ENCODE results near the gene VSX2. TPM values are rescaled to one million over a fixed set of nuclear protein-coding genes. Genes with fewer than 3 reads are reported as not detected.

Gene VSX2
- polyA plus RNA-seq, 2 donors: not detected

DNA sequence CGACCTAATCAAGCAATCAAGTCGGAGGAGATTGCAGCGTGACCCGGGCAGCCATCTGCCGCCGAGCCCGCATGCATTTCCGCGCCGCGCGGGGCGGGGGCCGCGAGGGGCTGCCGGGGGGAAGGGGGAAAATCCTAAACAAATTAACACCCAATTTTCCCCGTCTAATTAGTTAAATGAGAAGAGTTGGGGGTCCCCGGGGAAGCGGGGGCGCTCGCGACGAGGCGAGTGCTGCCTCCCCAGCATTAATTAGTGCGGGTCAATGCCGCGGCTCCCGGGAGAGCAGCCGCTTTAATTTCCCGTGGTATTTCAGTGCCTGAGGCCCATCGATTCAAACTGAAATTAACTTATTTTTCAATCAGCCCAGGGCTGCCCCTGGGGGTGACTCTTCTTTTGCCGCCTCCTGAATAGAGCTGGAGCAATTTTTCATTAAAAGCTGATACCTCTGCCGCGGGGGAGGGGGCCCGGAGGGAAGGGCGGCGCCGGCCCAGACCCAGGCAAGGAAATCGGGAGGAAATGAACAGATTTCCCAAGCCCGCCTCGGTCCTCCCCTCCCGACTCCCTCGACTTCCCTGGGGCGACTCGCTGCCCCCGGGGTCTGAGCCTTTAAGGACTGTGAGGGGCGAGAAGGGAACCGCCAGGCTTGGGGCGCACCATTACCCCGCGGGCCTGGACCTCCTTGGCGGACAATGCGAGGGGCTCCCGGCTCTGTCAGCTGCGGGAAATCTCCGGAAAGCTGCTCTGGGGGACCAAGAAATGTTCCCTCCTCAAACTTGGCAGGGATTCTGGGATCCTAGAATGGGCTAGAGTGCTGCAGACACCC is 18.9 kb downstream of the VSX2 start:
- H3K9me3 ChIP-seq (ENCODE audit: control insufficient read depth in 2 of 2, insufficient read depth in 1 of 2, low read depth in 1 of 2, low read length in 1 of 2): no peaks in the 10 kb centered on the region
- H3K36me3 ChIP-seq (ENCODE audit: control insufficient read depth in 2 of 2, insufficient read depth in 2 of 2, low read length in 1 of 2): no peaks in the 10 kb centered on the region
- H3K4me1 ChIP-seq (ENCODE audit: control insufficient read depth in 2 of 2, insufficient read depth in 2 of 2, low read length in 1 of 2): peaks cover 3 to 22% of the 10 kb centered on the region in 2 donors
- H3K27me3 ChIP-seq (ENCODE audit: control insufficient read depth in 1 of 2, insufficient read depth in 2 of 2, low read length in 2 of 2): no peaks in the 10 kb centered on the region
- peak overlapping the region; percentile 37 to 67 for H3K4me3 ChIP-seq (ENCODE audit: low read depth in 1 of 2, low read length in 2 of 2)
- 6% methylated on average over 53 to 56 of the region's 56 CpGs for WGBS, 2 donors
- no peak overlapping the region for H3K27ac ChIP-seq (ENCODE audit: low read depth in 2 of 2, low read length in 1 of 2)

DNA sequence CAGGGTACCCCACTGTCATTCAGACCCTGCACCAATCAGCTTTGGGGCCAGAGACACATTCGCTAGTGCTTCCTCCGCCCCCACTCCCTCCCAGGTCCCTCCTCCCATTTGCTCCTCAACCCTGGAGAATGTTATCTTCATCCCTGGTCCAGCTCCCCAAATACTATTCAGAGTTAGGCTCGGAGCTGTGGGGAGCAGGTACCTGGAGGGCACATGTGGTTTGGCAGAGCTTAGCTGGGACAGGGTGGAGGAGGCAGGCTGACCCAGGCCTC is 19.5 kb downstream of the VSX2 start:
- no peak overlapping the region for H3K27ac ChIP-seq (ENCODE audit: low read depth in 2 of 2, low read length in 1 of 2)
- H3K9me3 ChIP-seq (ENCODE audit: control insufficient read depth in 2 of 2, insufficient read depth in 1 of 2, low read depth in 1 of 2, low read length in 1 of 2): no peaks in the 10 kb centered on the region
- no peak overlapping the region for H3K4me3 ChIP-seq (ENCODE audit: low read depth in 1 of 2, low read length in 2 of 2)
- H3K36me3 ChIP-seq (ENCODE audit: control insufficient read depth in 2 of 2, insufficient read depth in 2 of 2, low read length in 1 of 2): no peaks in the 10 kb centered on the region
- H3K4me1 ChIP-seq (ENCODE audit: control insufficient read depth in 2 of 2, insufficient read depth in 2 of 2, low read length in 1 of 2): peaks cover 4 to 23% of the 10 kb centered on the region in 2 donors
- WGBS, 2 donors: 64% methylated on average over 3 of the region's 3 CpGs
- H3K27me3 ChIP-seq (ENCODE audit: control insufficient read depth in 1 of 2, insufficient read depth in 2 of 2, low read length in 2 of 2): no peaks in the 10 kb centered on the region

DNA sequence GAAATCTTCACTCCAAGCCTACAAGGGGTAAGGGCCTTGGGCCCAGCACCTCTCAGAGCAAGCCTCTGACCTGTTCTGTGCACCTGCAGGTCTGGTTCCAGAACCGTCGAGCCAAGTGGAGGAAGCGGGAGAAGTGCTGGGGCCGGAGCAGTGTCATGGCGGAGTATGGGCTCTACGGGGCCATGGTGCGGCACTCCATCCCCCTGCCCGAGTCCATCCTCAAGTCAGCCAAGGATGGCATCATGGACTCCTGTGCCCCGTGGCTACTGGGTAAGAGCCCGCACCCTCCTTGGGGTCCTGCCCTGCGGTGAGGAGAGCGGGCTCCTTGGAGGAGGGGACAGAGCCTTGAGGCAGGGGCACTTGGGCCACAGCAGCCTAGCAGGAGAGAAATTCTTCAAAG is 20.3 kb downstream of the VSX2 start:
- Histone ChIP-seq H3K27me3 (ENCODE audit: control insufficient read depth in 1 of 2, insufficient read depth in 2 of 2, low read length in 2 of 2) (no peaks in the 10 kb centered on the region), H3K27ac (ENCODE audit: low read depth in 2 of 2, low read length in 1 of 2) (no peak overlapping the region), H3K9me3 (ENCODE audit: control insufficient read depth in 2 of 2, insufficient read depth in 1 of 2, low read depth in 1 of 2, low read length in 1 of 2) (no peaks in the 10 kb centered on the region), H3K4me1 (ENCODE audit: control insufficient read depth in 2 of 2, insufficient read depth in 2 of 2, low read length in 1 of 2) (peaks cover 5 to 24% of the 10 kb centered on the region in 2 donors), H3K4me3 (ENCODE audit: low read depth in 1 of 2, low read length in 2 of 2) (no peak overlapping the region), H3K36me3 (ENCODE audit: control insufficient read depth in 2 of 2, insufficient read depth in 2 of 2, low read length in 1 of 2) (no peaks in the 10 kb centered on the region)
- WGBS, 2 donors: 97 to 98% methylated on average over 12 of the region's 12 CpGs

DNA sequence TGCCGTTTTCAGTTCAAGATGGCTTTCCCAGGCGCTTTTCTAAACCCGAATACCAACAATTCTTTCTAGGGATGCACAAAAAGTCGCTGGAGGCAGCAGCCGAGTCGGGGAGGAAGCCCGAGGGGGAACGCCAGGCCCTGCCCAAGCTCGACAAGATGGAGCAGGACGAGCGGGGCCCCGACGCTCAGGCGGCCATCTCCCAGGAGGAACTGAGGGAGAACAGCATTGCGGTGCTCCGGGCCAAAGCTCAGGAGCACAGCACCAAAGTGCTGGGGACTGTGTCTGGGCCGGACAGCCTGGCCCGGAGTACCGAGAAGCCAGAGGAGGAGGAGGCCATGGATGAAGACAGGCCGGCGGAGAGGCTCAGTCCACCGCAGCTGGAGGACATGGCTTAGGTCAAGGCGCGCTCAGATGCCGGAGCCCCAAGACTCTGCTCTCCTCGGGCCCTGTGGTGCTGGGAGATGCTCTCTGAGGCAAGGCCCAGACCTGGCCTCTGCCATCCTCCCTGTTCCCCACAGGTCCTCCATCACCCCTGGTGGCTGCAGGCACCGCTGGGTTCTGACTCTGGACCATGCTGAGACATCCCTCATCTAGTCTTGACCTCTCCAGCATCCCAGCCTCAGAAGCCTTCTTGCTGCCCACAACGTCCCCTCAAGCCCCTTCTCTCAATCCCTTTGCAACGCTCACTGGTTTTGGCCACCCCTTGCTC is 21.4 kb downstream of the VSX2 start:
- 90% methylated on average over 28 to 29 of the region's 29 CpGs for WGBS, 2 donors
- H3K4me3 ChIP-seq (ENCODE audit: low read depth in 1 of 2, low read length in 2 of 2): no peak overlapping the region
- no peaks in the 10 kb centered on the region for H3K36me3 ChIP-seq (ENCODE audit: control insufficient read depth in 2 of 2, insufficient read depth in 2 of 2, low read length in 1 of 2)

DNA sequence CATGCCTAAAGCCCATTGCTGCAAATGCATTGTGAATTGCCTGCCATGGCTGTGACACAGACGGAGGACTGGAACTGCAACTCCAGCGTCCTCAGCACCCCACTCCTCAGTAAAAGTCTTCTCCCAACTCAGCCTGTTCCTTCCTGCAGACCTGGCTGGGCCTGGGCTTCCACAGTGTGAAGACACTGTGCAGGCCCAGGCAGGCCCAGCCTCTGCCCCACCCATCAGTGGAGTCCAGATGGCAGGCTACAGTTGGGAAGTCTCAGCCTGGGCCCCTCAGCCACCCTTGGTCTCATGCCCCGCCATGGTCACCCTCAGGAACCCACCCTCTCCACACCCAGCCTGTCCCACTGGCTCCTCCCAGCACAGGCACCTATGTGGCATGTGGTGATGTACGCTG is 22.0 kb downstream of the VSX2 start:
- WGBS, 2 donors: 59 to 64% methylated on average over 4 of the region's 4 CpGs
- Histone ChIP-seq H3K36me3 (ENCODE audit: control insufficient read depth in 2 of 2, insufficient read depth in 2 of 2, low read length in 1 of 2) (no peaks in the 10 kb centered on the region), H3K27ac (ENCODE audit: low read depth in 2 of 2, low read length in 1 of 2) (peak overlapping the region in 1 of 2 donors; percentile 38), H3K27me3 (ENCODE audit: control insufficient read depth in 1 of 2, insufficient read depth in 2 of 2, low read length in 2 of 2) (no peaks in the 10 kb centered on the region), H3K9me3 (ENCODE audit: control insufficient read depth in 2 of 2, insufficient read depth in 1 of 2, low read depth in 1 of 2, low read length in 1 of 2) (no peaks in the 10 kb centered on the region), H3K4me3 (ENCODE audit: low read depth in 1 of 2, low read length in 2 of 2) (no peak overlapping the region), H3K4me1 (ENCODE audit: control insufficient read depth in 2 of 2, insufficient read depth in 2 of 2, low read length in 1 of 2) (peaks cover 5 to 24% of the 10 kb centered on the region in 2 donors)

More for the DNA sequence above, 21.4 kb downstream of the VSX2 start:
- no peaks in the 10 kb centered on the region for H3K9me3 ChIP-seq (ENCODE audit: control insufficient read depth in 2 of 2, insufficient read depth in 1 of 2, low read depth in 1 of 2, low read length in 1 of 2)
- no peak overlapping the region for H3K27ac ChIP-seq (ENCODE audit: low read depth in 2 of 2, low read length in 1 of 2)
- H3K27me3 ChIP-seq (ENCODE audit: control insufficient read depth in 1 of 2, insufficient read depth in 2 of 2, low read length in 2 of 2): no peaks in the 10 kb centered on the region
- H3K4me1 ChIP-seq (ENCODE audit: control insufficient read depth in 2 of 2, insufficient read depth in 2 of 2, low read length in 1 of 2): peaks cover 5 to 24% of the 10 kb centered on the region in 2 donors

DNA sequence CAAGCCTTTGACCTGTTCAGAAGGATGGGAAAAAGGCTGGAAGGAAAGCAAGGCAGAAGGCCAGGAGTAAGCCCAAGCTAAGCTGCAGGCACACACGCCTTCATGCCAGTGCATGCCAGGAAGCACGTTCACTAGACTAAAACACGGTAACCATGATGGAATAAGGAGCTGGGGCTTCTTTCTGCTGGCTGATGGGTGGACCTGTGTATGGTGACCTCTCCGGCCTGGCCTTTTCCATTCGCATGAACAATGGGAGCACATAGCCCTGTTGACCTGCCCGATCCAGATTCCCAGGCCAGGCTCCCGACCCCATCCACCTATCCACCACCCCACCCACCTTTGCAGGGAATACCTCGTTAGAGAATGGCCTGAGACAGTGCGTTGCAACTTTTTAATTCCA is 22.8 kb downstream of the VSX2 start:
- no peaks in the 10 kb centered on the region for H3K36me3 ChIP-seq (ENCODE audit: control insufficient read depth in 2 of 2, insufficient read depth in 2 of 2, low read length in 1 of 2)
- peaks cover 5 to 20% of the 10 kb centered on the region in 2 donors for H3K4me1 ChIP-seq (ENCODE audit: control insufficient read depth in 2 of 2, insufficient read depth in 2 of 2, low read length in 1 of 2)
- no peaks in the 10 kb centered on the region for H3K9me3 ChIP-seq (ENCODE audit: control insufficient read depth in 2 of 2, insufficient read depth in 1 of 2, low read depth in 1 of 2, low read length in 1 of 2)
- no peak overlapping the region for H3K4me3 ChIP-seq (ENCODE audit: low read depth in 1 of 2, low read length in 2 of 2)
- 79 to 81% methylated on average over 9 of the region's 9 CpGs for WGBS, 2 donors
- peak overlapping the region in 1 of 2 donors; percentile 38 for H3K27ac ChIP-seq (ENCODE audit: low read depth in 2 of 2, low read length in 1 of 2)
- no peaks in the 10 kb centered on the region for H3K27me3 ChIP-seq (ENCODE audit: control insufficient read depth in 1 of 2, insufficient read depth in 2 of 2, low read length in 2 of 2)

DNA sequence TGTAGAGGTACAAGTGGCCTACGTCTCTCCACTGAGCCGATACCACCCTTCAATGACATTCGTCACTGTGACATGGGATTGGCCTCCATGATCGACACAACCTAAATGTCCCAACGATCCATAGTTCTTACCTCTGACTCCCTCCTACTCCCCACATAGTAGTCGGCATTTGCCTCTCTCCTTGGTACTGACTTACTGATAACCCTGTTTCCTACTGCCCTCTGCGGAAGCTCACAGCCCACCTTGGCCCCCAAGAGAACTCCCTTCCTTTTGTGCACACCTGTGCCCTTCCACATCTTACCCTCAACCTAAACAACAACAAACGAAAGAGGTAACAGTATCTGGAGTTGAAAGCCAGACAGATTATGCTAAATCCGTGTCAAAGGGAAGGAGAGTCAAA is 23.9 kb downstream of the VSX2 start:
- no peak overlapping the region for H3K27ac ChIP-seq (ENCODE audit: low read depth in 2 of 2, low read length in 1 of 2)
- H3K4me1 ChIP-seq (ENCODE audit: control insufficient read depth in 2 of 2, insufficient read depth in 2 of 2, low read length in 1 of 2): peaks cover 5 to 18% of the 10 kb centered on the region in 2 donors
- H3K4me3 ChIP-seq (ENCODE audit: low read depth in 1 of 2, low read length in 2 of 2): no peak overlapping the region
- WGBS, 2 donors: 78 to 81% methylated on average over 9 of the region's 9 CpGs
- H3K36me3 ChIP-seq (ENCODE audit: control insufficient read depth in 2 of 2, insufficient read depth in 2 of 2, low read length in 1 of 2): no peaks in the 10 kb centered on the region
- H3K27me3 ChIP-seq (ENCODE audit: control insufficient read depth in 1 of 2, insufficient read depth in 2 of 2, low read length in 2 of 2): no peaks in the 10 kb centered on the region
- H3K9me3 ChIP-seq (ENCODE audit: control insufficient read depth in 2 of 2, insufficient read depth in 1 of 2, low read depth in 1 of 2, low read length in 1 of 2): no peaks in the 10 kb centered on the region

DNA sequence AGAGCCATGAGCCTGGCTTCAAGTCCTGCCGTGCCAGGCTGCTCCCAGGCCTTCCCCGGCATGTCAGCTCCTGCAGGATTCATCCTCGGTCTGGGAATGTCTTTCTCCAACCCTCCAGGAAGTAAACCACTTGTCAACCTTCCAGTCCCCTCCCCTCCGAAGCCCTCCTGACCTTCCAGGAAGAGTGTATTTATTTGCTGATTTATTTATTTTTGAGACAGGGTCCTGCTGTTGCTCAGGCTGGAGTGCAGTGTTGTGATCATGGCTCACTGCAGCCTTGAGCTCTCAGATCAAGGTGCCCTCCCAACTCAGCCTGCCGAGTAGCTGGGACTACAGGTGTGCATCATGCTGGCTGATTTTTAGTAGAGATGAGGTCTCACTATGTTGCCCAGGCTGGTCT is 24.7 kb downstream of the VSX2 start:
- H3K4me3 ChIP-seq (ENCODE audit: low read depth in 1 of 2, low read length in 2 of 2): no peak overlapping the region
- WGBS, 2 donors: 44 to 49% methylated on average over 5 of the region's 5 CpGs
- no peak overlapping the region for H3K27ac ChIP-seq (ENCODE audit: low read depth in 2 of 2, low read length in 1 of 2)
- no peaks in the 10 kb centered on the region for H3K9me3 ChIP-seq (ENCODE audit: control insufficient read depth in 2 of 2, insufficient read depth in 1 of 2, low read depth in 1 of 2, low read length in 1 of 2)
- peaks cover 5 to 15% of the 10 kb centered on the region in 2 donors for H3K4me1 ChIP-seq (ENCODE audit: control insufficient read depth in 2 of 2, insufficient read depth in 2 of 2, low read length in 1 of 2)
- H3K27me3 ChIP-seq (ENCODE audit: control insufficient read depth in 1 of 2, insufficient read depth in 2 of 2, low read length in 2 of 2): no peaks in the 10 kb centered on the region
- H3K36me3 ChIP-seq (ENCODE audit: control insufficient read depth in 2 of 2, insufficient read depth in 2 of 2, low read length in 1 of 2): no peaks in the 10 kb centered on the region

DNA sequence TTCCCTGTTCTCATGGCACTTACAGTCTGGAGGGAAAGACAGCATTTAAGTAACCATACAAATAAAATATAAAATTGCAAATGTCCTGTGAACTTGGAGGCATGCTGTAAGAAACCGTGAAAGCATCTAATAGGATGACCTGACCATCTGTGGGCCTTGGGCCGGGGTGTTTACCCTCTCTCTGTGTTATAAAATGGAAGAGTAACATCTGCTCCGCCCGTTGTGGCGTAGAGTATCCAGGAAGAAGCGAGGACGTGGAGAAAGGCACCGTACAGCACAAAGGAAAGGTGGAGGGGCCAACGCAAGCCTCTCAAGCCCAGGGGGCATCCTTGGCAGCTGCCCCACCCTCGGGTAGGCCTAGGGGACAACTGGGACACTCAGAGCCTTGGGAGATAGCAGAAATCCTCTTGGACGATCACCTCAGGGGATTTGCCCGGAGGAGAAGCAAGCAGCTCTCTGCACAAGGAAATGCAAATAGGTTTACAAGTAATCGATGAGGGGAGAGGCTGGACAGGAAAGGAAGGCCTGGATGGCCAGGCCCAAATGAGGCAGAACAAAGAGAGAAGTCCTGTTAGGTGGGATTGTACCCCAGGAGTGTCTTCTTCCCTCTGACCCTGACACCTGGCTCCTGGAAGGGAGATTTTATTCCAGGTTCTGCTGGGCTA is 26.2 kb downstream of the VSX2 start:
- 60 to 61% methylated on average over 13 of the region's 13 CpGs for WGBS, 2 donors
- H3K27me3 ChIP-seq (ENCODE audit: control insufficient read depth in 1 of 2, insufficient read depth in 2 of 2, low read length in 2 of 2): no peaks in the 10 kb centered on the region
- no peaks in the 10 kb centered on the region for H3K36me3 ChIP-seq (ENCODE audit: control insufficient read depth in 2 of 2, insufficient read depth in 2 of 2, low read length in 1 of 2)
- no peaks in the 10 kb centered on the region for H3K9me3 ChIP-seq (ENCODE audit: control insufficient read depth in 2 of 2, insufficient read depth in 1 of 2, low read depth in 1 of 2, low read length in 1 of 2)
- H3K4me3 ChIP-seq (ENCODE audit: low read depth in 1 of 2, low read length in 2 of 2): no peak overlapping the region
- peaks cover 5 to 15% of the 10 kb centered on the region in 2 donors for H3K4me1 ChIP-seq (ENCODE audit: control insufficient read depth in 2 of 2, insufficient read depth in 2 of 2, low read length in 1 of 2)
- H3K27ac ChIP-seq (ENCODE audit: low read depth in 2 of 2, low read length in 1 of 2): no peak overlapping the region

Data from esophagus (tissue), 2 donors.